NCI-H1417 (cell line): ENCODE results near the gene AK4.
"Not testable (repeated sequence)": the region's sequence is repeated elsewhere in the genome, so short reads cannot be mapped to it uniquely, and the experiment has no call there.

Experiments
- DNase-seq, 3 experiments: peaks; one replicate each; lab custom pipeline; 2025; lab: John Stamatoyannopoulos, UW

Gene AK4

DNA sequence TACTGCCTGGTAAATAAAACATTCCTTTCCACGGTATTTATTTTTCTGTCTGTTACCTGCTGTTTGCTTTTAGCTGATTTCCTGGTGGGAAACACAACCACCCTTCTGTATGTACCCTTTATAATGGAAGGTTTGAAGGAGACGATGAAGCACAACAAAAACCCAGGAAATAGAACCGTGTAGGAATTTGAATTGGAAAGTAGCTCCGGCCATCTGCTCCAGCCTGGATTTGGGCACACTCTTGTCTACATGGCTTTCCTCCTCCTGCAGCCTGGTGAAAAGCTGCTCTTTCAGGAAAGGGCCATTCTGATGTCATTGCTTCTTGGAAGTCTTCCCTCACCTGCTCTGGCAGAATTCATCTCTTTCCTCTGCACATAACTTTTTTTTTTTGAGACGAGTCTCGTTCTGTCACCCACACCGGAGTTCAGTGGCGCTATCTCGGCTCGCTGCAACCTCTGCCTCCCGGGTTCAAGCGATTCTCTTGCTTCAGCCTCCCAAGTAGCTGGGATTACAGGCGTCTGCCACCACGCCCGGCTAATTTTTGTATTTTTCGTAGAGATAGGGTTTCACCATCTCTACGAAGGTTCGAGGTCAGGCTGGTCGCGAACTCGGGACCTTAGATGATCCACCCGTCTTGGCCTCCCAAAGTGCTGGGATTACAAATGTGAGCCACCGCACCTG lies 2.7 kb downstream of the AK4 start:
- DNase-seq, result no peak

DNA sequence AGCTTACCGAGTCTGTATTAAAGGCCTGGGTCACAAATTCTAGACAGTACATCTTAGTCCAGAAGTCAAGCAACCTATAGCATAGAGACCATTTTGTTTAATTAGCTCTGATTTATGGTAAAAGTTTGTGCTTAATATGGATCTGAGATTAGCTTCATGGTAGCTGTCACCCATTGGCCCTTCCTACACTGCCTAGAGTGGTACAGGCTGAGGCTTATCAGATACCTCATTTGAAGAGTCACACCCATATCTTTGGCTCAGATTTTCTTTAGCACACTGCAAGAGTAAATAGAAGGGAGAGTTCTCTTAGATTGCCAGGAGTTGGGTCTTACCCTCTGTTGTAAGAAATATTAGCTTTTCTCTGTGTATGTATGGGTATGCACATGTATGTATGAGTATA lies 3.6 kb downstream of the AK4 start:
- no peak for DNase-seq

DNA sequence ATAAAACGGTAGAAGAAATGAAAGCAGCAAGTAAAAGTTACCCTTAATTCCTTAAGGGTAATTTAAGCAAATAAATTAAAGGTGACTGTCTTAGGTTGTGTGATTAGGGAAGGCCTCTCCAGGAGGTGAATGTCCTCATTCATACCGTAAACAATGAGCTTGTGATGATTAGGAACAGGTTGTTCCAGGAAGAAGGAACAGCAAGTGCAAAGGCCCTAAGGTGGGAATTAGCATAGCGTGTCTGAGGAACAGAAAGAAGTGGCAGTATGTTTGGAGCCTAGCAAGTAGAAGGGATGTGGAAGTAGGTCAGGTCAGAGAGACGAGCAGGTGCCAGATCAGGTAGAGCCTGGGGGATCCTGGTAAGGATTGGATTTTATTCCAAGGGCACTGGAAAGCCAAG lies 5.6 kb downstream of the AK4 start:
- DNase-seq, result no peak

DNA sequence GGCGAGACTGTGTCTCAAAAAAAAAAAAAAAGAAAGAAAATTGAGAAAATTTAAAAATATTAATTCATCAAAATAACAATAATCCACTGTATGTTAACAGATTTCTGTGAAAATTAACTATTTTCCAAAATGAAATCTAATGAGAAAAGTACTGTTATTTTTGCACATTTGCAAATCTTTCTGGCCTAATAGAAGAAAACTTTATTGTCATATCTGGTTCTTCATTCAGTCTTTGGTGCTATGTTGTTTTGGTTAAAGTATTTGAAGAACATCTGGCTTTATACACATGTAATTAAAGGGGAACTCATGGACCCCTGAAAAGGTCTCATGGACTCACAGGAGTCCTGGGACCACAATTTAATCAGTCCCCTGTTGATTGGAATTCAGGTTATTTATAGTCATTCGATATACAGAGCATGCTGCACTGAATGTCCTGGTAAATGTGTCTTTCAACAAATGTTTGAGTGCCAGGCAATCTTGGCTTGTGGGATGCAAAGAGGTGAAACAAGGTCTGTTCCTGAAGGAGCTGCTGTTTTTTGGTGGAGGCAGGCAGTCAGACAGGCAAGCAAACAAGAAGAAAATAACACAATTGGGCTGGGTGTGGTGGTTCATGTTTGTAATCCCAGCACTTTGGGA lies 9.0 kb downstream of the AK4 start:
- no peak for DNase-seq

DNA sequence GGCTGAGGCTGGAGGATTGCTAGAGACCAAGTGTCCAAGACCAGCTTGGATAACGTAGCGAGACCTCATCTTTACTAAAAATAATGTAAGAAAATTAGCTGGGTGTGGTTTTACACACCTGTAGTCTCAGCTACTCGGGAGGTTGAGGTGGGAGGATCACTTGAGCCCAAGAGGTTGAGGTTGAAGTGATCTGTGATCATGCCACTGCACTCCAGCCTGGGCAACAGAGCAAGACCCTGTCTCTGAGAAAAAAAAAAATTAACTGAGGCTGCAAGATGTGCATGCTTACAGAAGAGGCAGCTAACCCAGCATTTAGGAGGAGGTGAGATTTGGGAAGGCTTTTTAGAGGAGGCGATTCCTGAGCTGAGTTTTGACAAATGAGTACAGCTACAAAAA lies 9.5 kb downstream of the AK4 start:
- DNase-seq, result no peak

DNA sequence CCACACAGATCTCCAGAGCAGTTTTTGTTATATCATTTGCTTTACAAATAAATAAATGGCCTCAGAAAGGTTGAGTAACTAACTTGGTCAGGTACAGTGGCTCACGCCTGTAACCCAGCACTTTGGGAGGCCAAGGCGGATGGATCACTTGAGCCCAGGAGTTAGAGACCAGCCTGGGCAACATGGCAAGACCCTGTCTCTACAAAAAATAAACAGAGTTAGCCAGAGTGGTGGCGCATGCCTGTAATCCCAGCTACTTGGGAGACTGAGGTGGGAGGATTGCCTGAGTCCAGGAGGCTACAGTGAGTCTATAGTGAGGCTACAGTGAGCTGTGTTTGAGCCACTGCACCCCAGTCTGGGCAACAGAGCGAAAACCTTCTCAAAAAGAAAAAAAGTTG lies 11.3 kb downstream of the AK4 start:
- DNase-seq, result not testable (repeated sequence)

DNA sequence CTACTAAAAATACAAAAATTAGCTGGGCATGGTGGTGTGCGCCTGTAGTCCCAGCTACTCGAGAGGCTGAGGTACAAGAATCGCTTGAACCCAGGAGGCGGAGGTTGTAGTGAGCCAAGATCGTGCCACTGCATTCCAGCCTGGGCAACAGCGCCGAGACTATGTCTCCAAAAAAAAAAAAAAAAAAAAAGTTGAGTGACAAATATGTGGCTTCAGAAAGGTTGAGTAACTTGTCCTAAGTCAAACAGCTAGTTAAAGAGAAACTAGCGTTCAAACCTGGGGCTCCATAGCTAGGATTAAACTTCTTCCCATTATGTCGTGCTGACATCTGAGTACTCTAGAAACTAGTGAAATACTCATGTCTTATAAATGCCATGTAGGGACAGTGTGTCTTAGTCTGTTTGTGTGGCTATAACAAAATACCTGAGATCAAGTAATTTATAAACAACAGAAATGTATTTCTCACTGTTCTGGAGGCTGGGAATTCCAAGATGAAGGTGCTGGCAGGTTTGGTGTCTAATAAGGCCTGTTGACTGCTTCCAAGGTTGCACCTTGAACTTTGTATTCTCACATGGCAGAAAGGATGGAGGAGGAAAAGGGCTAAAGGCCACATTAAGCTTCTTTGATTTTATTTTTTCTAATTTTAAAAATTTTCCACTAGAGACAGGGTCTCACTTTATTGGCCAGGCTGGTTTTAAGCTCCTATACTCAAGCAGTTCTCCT lies 12.0 kb downstream of the AK4 start:
- DNase-seq, result no peak

DNA sequence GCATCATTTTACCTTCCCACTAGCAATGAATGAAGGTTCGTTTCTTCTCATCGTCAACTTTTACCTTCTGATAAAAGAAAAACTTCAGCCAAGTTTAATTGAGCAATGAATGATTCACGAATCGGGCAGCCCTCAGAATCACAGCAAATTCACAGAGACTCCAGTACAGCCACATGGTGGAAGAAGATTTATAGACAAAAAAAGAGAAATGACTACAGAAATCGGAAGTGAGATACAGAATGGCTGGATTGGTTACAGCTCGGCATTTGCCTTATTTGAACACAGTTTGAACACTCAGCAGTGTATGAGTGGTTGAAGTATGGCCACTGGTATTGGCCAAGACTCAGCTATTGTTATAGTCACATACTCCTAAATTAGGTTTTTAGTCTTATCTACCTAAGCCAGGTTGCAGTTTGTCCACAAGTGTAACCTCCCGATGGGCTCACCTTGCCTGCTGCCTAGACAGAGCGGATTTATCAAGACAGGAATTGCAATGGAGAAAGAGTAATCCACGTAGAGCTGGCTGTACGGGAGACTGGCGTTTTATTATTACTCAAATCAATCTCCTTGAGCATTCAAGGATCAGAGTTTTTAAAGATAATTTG lies 15.3 kb downstream of the AK4 start:
- DNase-seq, result no peak

DNA sequence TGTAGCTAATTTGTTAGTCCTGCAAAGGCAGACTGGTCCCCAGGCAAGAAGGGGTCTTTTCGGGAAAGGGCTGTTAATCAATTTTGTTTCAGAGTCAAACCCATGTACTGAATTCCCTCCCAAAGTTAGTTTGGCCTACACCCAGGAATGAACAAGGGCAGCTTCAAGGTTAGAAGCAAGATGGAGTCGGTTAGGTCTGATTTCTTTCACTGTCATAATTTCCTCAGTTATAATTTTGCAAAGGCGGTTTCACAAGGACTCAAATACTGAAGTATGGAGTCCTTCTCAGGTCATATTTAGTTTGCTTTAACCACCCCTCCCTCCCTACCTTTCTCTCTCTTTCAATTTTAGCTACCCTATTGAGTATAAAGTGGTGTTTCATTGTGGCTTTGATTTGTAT lies 16.1 kb downstream of the AK4 start:
- not testable (repeated sequence) for DNase-seq

DNA sequence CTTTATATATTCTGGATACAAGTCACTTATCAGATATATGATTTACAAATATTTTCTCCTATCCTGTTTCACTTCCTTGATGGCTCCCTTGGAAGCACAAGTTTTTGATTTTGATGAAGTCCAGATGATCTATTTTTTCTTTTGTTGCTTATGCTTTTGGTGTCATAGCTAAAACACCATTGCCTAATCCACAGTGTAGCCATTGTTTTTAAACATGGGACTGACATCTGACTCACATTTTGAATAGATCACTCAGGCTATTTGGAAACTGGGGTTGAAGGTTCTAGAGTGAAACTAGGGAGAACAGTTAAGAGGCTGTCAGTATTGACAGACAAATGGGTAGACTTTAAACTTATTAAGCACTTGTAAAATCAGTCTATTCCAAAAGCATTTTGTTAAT lies 16.6 kb downstream of the AK4 start:
- no peak for DNase-seq

DNA sequence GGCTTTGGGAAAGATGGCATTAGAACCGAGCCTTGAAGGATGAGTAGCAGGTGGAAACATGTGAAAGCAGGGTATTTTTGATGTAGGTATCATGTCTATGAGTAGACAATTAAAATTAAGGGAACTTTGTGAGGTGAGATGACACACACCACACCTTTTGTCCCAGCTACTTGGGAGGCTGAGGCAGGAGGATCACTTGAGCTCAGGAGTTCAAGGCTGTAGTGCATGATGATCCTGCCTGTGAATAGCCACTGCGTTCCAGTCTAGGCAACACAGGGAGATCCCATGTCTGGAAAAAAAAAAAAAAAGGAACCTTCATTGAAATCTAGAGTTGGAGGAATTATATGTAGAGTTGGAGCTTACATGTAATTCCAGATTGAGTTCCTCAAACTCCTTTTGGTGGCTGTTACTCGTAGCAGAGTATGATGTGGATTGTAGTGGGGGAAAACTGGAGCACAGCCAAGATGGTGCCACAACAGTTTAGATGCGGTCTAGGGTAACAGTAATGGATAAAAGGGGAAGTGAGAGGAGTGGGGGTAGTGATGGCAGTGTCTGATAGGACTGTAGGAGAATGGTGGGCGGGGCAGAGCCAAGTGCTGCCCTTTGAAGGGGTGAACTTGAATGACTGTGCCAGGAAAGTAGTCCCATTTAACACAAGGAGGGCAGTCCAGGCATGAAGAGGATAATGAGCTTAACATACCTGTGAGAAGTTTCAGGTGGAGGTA lies 17.4 kb downstream of the AK4 start:
- DNase-seq, result peak in 1 of 3 experiments; percentile 4

DNA sequence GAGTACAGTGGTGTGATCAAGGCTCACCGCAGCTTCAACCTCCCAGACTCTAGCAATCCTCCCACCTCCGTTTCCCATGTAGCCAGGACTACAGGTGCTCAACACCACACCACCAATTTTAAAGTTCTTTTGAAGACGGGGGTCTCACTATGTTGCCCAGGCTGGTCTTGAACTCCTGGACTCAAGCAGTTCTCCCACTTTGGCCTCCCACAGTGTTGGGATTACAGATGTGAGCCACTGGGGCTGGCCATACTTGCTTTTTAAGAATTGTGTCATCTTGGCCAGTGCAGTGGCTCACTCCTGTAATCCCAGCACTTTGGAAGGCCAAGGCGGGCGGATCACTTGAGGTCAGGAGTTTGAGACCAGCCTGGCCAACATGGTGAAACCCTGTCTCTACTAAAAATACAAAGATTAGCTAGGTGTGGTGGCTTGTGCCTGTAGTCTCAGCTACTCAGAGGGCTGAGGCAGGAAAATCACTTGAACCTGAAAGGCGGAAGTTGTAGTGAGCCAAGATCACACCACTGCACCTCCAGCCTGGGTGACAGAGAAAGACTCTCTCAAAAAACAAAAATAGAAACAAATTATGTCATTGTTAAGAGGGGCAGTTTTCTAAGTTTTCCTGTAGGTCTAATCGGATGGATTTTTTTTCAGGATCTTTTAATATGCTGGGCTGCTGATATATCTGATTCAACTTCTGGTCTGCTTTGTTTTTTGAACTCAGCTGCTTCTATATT lies 18.7 kb downstream of the AK4 start:
- no peak for DNase-seq

DNA sequence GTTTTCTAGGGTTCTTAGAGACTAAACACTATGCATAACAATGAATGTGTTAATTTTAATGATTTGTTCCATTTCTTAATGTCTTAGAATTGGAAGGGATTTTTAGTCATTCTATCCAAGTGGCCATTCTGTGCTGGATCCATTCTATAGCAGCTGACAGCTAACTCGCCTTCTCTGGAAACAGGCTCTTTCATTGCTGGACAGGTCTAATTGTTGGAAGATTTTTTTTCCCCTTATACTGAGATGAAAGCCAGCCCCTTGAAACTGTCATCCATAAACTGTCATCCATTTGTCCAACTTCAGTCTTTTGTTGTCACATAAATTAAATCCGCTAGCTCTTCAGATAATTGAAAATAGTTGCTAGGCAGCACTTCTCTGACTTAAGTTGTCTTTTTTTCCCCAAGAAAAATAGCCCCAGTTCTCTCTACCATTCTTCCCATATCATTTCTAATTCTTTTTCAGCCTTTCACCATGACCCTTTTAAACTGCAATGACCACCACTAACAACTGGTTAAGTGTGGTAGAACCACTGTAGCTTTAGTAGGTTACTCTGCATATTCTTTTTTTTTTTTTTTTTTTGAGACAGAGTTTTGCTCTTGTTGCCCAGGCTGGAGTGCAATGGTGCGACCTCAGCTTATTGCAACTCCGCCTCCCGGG lies 19.7 kb downstream of the AK4 start:
- DNase-seq, result peak in 1 of 3 experiments; percentile 54

DNA sequence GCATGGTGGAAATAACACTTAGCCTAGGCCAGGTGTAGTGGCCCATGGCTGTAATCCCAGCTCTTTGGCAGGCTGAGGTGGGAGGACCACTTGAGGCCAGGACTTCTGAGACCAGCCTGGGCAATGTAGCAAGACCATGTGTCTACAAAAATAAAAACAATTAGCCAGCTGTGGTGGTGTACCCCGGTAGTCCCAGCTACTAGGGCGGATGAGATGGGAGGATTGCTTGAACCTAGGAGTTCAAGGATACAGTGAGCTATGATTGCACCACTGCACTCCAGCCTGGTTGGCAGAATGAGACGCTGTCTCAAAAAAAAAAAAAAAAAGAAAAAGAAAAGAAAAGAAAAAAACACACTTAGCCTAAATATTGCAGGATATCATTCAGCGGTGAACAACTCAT lies 20.9 kb downstream of the AK4 start:
- no peak for DNase-seq

DNA sequence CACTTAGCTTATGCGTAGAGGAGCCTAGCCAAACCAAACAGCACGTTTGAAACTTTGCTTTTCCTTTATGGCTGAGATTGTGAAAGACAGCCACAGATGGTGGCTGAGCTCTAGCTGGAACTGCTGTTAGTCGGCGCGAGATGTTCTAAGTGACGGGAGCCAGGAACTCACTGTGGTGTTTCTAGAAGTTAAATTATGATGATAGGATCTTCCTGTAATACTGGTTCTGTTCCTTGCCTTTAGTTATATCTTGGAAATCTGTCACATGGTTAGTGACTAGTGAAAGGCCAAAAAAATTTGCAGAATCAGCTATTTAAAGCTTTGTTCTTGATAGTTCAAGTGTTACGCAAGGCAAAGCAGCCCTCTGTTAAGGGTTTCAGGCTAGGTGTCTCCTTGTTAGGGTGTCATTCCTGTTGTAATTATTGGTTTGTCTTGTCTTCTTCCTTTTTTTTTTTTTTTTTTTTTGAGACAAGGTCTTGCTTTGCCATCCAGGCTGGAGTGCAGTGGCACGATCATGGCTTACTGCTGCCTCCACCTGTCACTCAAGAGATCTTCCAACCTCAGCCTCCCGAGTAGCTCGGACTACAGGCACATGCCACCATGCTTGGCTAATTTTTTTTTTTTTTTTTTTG lies 22.6 kb downstream of the AK4 start:
- DNase-seq, result no peak

DNA sequence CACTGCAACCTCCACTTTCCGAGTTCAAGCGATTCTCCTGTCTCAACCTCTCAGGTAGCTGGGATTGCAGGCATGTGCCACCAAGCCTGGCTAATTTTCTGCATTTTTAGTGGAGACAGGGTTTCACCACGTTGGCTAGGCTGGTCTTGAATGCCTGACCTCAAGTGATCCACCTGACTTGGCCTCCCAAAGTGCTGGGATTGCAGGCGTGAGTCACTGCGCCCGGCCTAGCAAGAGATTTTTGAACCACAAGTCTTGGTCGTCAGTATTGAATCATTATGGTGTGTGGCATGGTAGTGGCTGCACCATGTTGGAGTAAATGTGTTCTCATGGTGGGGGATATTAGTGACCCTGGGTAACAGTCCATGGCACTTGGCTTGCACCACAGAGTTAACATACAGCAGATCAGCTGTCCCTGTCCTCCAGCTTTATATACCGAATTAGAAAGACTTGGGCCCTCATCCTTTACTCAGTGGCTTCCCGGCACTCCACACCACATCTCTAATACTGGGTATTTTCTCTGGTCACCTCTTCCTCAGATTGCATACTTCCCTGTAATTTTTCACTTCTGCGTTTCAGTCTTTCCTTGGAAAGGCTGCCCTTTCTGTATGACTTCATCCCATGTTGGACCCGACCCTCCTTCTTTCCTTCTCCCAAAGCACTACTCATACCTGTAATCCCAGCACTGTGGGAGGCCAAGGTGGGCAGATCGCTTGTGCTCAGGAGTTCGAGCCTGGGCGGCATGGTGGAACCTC lies 25.1 kb downstream of the AK4 start:
- no peak for DNase-seq

DNA sequence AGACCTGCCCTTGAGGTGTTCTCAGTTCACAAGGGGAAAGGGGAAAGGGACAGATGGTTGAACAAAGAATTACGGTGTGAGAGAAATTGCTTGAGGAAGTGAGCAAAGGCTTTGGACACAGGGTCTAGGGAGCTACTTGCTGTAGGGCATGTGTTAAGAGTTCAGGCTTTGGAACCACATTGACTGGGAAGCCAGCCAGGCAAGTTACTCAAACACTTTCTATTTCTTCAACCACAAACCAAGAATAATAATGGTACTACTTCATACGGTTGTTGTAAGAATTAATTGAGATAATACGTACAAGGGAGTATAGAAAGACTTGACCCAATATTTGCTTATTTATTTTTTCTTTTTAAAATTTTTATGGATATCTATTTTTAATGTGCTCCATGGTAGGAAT lies 26.6 kb downstream of the AK4 start:
- no peak for DNase-seq

DNA sequence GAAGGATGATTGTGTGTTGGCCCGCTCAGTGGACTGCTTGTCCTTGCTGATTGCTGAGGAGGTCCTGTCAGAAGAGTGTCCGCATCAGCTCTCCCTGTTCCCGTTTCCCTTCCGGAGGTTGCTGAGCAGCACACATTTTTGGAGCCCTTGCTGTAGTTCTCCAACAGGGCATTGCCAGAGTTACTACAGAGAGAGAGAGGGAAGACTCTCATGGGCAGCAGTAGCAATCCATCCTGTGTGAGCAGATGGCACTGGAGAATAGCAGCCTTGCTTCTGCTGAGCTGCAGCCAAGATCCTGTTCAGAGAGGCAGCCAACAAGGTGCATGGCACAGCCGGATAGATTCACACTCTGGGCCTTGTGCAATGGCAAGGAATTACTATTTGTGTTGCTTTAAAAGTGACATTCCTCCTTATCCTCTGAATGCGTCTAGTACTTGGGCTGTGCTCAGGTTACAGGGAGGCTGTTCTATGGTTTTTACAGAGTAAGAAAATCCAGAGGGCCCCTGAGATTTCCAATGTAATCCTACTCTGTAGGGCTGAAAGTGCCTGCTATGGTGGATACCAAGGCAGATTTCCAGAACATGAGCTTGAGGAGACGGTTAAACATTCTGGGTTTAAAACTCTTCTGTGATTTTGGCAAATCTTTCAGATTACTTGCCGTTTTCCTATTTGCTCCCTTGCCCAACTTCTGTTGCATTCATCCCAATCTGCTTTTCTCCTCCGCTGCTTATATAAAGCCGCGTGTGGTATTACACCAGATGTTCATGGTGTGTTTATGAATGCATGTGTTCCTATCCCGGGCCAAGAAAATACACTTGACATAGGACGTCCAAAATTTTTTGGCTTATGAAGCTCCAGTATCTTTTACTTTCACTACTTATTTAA lies 27.4 kb downstream of the AK4 start:
- DNase-seq, result no peak

DNA sequence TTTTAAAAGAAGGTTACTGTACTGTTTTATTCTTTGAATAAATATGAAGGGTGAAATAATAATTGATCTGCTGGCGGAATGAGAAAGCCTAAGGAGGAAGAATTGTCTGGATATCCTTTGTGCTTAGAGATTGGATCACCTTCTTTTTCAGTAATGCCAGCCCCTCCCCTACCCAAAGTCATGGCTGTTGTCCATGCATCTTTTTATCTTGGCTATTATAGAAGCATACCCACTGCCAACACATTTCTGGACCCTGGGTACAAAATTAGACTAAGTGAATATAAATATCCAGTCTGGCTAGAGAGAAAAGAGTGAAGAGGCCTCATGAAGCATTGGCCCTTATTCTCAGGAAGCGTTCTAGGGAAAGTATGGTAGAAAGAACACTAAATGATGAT lies 28.1 kb downstream of the AK4 start:
- DNase-seq, result no peak
